NCI-H345 treated with DMSO at 0.1 percent for 48 hours (cell line): ENCODE data around the gene NMT1.

Experiments
- DNase-seq: peaks from one replicate; lab custom pipeline; 2025; ENCODE audit not compliant: unreplicated experiment; lab: John Stamatoyannopoulos, UW

The NMT1 gene

DNA sequence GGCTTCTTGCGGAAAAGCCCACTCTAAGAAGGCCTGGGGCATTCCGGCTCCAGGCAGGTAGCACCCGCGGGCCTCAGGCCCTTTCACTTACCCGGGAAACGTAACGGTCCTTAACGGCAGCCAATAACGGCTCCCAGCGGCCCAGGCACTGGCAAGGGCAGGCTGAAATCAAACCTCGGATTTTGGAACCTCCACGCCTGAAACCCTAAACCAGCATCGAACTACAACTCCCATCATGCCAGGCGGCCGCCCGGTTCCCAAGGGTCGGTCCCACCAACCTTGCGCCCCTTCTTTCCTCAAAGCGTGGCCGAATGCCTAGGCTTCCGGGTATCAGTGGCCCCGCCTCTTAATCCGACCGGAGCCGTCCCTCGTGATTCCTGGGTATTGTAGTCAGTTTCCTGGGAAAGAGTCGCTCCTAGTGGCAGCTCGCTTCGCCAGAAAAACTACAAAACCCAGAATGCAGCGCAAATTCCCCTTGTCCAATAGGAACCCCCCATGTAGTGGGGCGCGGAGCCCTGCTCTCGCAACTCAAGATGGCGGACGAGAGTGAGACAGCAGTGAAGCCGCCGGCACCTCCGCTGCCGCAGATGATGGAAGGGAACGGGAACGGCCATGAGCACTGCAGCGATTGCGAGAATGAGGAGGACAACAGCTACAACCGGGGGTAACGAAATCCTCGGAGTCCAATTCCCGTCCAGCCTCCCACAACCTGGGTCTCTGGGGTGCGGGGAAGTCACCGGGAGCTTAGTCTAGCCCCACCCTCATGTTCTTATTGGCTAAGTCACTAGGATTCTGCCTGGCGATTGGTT lies at the start of gene NMT1:
TSS of gene NMT1 (plus strand) at position 521 of the 809 bp plus-strand sequence. CDS start at position 534, 13 bp downstream.
- DNase-seq = peak; percentile 99

DNA sequence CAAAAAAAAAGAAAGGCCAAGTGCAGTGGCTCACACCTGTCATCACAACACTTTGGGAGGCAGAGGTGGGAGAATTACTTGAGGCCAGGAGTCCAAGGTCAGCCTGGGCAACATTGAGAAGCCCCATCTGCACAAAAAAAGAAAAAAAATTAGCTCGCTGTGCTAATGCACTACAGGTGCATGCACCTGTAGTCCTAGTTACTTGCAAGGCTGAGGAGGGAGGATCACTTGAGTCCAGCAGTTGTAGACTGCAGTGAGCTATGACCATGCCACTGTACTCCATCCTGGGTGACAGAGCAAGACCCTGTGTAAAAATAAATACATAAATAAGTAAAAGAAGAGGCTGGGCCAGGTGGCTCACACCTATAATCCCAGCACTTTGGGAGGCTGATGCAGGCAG lies 49.4 kb upstream of the NMT1 start:
- DNase-seq = no peak

DNA sequence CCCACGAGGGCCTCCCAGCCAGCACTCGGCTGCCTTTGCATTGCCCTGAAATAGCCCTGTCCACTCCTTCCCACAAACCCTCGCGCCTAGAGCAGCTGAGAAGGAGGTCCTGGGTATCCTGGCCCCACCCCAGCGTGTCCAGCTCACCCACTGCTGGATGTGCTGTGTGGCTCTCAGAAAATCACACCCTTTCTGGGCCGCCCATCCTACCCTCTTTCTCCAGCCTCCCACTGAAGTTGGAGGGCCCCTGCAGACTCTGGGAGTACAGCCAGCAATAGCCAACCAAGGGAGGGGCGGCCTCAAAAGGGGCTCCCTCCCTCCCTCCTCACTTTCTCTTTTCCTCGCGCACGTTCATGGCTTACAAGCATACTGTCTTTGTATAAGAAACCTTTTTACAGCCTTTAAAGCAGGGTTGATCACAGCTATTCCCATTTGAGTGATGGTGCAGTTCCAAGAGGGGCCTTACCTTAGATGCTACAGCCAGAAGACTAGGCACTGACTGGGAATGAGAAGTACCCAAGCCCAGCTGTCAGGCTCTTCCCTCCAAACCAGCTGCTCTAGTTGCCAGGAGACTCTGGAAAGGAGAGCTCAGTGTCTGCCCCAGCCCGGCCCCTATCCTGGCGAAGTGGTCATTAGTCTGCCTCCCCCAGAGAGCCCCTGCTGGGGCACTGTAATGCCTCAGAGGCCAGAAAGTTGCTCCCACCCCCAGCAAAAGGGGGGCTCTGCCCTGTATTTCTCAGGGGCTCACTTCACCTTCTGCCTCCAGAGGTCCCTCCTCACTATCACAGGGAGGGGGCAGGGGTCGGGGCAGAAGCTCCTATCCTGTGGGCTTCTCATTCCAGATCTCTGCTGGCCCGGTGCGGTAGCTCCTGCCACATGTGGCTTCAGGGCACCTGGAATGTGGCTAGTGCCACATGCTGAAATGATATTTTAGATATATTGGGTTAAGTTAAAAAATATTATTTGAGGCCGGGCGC lies 47.8 kb upstream of the NMT1 start:
- peak; percentile 50 for DNase-seq

DNA sequence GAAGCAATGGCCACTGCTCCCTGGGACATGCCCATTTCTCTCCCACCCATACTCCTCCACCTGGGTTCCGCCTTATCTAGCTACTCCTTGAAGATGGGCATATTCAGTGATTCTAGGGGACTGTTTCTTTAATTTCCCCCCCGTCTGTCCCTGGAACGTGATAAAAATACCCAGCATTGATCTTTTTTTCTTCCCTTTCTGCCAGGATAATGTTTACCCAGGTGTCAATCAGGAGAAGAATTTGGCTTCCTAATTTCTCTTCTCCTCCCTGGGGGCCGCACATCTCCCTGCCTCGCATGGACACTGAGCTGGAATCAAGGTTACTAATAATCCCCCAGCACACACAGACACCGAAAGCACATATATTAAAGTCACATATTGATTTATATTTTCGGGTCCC lies 44.9 kb upstream of the NMT1 start:
- DNase-seq = no peak

DNA sequence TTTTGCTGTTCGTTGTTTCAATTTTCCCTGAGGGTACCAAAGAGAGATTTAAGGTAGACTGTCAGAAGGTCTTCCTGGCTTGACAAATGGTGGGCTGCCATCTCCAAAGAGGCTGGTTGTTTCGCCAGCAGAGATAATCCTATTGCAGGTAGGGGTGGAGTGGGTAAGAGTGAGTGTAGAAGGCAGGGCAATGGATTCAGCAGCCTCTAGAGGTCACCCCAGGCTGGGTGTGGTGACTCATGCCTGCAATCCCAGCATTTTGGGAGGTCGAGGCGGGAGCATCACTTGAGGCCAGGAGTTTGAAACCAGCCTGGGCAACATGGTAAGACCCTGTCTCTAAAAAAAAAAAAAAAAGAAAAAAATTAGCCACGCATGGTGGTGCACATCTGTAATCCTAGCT lies 44.3 kb upstream of the NMT1 start:
- no peak for DNase-seq

DNA sequence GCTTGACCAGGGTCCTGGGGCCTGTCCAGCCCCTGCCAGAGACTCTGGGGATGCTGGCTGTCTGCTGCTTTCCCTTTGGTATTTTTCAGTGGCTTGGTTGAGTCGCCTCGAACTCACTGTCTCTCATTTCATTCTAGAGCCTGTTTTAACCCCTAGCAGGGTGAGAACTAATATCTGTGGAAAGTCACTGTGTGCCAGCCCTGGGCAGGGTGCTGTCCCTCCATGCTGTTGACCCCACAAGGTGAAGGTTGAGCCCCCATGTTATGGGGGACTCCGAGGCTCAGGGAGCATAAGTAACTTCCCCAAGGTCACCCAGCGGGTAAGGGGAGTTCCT lies 42.6 kb upstream of the NMT1 start:
- no peak for DNase-seq

DNA sequence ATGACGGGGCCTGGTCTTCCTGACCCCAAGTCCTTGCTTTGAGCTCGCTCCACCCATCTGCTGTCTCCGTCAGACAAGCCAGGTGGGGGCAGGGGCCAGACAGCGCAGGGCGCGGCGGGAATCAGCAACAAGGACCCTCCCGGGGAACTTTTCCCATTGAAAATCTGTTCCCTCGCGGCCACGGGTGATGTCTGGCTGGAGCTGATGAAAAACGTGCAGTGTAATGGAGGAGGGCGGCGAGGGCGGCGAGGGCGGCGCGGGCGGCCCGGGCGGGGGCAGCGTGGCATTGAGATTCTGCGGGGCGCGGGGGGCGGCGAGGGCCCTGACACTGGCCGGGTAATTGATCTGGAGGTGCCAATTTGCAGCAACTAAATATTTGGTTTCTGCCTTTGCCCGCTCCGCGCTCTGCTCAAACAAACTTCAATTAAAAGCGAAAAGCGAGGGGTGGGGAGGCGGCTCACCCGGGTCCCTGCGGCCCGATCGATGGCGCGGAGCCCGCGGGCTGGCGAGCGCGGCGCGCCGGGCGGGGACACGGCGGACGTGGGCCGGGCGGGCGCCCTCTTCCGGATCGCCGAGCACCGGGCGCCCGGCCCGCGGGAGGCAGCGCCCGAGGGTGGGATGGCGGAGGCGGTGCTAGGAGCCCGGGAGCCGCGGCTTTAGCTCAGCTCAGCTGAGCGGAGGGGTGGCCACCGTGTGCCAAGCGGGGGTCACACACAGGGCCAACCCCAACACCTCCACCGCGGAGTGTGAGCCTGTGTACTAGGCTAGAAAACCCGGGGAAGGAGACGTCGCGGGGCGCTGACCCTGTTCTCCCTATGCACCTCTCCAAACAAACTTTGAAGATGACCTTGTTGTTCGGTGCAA lies 42.0 kb upstream of the NMT1 start:
- DNase-seq = peak; percentile 25

DNA sequence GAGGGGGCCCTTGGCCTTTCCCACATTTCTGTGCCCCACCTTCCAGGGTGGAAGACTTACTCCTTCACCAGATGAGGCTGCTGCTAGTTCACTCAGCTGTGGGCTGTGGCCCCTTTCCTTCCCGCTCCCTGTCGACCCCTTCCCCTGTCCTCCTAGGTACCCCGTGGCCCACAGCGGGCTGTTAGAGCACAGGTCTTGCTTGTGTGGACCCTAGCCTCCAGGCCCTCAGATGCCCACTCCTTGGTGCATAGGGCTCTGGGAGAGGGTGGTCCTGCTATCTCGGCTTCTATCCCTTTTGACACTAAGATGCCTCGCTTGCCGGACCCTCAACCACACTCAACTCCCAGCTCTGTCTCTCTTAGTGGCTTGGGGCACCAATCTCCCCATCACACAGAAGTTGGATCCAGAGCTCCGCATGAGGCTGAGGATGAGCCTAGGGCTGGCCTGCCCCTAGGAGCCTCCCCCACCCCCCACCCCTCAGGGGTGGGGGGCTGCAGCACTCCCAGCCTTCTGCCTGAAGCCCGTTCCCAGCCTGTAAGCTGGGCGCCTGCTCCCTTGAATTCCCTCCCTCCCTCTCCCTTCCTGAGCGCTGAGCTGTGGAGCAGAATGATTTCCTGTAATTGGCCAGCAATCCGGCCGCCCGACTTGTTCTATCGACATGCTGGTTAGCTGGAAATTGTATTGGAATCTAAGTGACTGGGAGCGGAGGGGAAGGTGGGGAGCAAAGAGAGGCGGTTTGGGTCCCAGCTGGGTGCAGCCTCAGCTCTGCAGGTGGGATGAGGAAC lies 40.6 kb upstream of the NMT1 start:
- DNase-seq = no peak

DNA sequence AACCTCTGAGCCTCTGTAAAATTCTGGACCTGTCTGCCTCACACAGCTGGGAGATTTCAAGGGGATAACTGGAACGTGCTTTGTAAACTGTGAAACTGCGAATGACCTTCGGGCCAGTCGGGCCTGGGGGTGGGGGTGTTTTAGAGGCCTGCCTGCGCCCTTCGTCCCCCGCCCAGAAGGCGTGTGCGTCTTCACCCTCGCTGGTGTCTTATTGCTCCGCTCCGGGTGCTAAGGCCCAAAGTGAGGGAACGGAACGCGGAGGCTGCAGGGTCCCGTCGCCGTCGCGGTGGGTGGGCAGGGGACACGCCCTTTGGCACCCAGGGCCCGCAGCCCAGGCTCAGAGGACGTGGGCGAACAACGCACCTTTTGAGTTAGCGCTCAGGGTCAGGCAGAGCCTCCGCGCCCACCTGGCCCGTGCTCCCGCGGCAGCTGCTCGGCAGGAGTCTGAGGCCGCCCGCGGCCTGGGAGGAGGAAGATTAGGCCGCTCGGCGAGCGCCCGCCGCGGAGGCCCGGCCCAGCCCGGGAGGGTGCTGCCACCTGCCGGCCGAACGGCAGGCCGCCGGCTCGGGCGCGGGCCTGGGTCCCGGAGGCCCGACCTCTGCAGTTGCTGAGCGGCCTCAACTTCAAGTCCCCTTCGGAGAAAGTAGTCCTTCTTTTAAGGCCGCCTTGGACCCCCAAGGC lies 39.4 kb upstream of the NMT1 start:
- DNase-seq = peak; percentile 38

DNA sequence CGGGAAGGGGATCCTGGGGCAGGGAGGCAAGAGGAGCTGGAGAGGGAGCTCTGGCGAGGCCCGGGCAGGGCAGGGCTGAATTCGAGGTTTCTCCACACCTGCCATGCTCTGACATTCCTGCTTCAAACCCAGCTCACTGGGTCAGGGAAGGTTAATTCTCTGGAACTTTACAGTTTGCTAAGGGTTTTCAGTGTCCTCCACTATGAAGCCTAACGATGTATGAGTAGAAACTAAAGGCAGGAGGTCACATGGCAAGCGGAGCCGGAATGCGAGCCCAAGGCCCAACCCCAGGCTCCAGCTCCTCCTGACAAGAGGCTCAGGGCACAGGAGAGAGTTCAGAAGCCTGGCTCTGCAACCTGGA lies 38.8 kb upstream of the NMT1 start:
- no peak for DNase-seq

DNA sequence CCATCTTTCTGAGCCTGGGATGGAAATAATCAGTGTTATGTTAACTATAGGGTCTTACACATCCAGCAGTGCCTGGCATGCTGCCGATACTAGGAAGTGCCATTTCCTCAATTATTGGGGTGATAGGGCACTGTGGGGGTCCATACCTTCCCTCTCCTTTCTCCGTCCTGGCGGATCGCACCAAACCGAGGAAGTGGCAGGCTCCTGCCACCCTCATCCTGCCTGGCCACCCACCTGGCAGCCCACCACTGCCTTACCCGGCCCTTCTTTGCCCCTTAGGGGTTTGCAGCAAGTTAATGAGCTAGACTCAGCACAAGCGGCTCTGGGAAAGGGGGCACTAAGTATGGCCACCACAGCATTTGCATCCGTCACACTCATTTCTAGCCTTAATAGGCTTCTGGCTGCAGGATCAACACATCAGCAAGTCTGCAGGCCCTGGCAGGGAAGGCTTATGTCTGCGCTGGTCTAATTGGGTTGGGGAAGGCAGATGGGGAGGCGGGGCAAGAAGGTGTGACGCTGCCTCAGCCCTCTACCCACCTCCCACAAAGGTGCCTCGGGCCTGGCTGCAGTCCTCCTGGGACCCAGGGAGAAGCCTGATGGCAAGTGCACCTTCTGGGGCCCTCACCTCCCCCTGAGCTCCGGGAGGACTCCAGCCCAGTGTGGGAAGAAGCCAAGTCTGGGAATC lies 38.3 kb upstream of the NMT1 start:
- no peak for DNase-seq

DNA sequence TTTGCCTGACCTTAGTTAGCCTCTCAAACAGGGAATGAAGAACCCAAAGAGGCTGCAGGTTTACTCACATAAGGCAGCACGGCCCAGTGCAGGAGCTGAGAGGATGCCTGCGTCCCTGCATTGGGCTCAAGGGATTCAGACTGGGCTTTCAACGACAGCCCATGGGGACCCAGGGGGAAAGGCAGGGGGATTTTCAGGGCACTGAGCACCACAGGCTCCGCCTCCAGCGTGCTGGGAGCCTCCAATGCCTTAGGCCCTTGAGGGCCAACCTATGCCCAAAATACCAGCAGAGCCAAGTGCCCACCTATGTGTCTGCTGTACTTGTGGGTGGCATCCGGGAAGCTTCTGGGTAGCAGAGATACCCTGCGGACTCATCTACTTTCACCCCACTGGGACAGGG lies 32.0 kb upstream of the NMT1 start:
- no peak for DNase-seq

DNA sequence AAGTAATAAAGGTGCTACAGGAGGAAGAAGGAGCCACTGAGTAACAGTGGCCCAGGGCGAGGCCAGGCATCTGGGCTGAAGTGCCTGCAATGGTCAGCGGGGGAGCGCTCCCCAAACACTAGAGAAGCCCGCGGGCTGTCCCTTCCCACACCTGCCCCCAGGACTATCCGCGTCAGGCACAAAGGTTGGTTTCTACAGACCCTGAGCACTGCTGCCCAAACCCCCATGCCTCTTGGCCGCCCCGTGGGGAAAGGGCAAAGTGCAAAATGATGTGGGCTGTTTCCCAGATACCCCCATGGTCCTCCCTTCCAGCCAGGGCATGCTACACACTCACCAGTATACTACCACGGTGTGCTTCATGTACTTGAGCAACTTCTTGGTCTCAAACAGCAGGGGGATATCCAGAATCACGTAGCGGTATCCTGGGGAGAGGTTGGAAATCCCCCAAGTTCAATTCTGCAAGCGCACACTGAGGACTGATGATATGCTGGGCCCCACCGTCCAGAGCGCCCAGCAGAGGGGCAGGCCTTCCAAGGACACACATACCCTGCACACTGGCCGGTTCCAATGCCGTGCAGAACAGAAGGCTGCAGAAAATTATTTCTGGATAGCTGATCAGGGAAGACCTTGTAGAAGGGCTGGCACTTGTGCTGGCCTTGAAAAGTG lies 31.2 kb upstream of the NMT1 start:
- DNase-seq = no peak

DNA sequence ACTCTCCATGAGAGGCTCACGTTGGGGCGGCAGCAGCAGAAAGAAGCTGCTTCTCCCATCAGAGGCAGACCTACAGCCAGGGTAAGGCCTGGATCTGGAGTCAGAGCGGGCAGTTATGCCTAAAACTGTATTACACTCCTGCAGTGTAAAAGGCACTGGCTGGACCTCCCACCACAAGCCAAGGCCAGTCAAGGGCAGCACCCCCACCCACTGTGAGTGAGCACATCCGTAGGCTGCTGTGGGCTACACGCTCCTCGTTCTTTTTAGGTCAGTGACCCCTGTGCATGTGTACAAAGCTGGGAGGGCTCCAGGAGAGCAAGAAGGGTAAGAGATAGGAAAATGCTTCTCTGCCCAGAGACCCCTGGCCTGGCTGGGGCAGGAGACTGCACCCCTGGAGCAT lies 30.4 kb upstream of the NMT1 start:
- DNase-seq = no peak

DNA sequence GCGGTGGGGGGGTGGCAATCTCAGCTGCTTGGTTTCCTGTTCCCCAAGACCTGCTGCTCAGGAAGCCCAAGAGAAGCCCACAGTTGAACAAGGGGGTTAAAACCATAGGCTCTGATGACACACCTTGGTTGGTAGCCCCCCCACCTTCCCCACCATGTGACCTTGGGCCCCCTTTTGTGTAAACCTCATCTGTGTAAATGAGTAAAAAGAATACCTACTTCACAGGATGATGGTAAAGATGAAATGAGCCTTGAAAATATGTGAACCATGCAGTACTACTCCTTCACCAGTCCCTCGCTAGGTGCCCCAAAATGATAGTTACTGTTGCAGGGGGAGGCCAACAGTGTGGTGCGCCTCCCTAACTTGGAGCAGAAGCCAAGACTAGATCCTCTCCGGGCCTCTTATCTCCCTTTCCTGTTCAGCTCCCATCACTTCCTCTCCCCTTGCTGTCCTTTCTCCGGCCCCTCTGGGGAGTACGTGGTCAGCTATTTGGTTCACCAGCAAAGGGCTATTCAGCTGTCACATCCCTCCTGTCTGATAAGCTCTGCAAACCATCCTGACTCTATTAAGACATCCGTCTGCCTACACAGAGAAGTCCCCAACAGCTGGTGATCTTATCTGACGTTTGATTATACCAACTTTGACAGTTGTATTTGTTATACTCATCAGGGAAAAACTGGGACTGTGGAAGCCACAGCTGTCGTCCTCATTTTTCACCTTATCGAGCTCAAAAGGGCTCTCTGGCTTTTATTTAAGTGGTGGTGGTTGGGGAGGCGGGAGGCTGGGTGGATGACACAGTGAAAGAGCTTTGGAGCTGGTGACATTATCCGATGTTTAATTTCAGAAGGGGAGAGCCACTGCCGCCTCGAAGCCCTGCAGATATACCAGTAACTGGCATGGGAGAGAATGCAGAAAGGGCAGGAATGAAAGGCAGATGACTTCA lies 29.6 kb upstream of the NMT1 start:
- DNase-seq = no peak

DNA sequence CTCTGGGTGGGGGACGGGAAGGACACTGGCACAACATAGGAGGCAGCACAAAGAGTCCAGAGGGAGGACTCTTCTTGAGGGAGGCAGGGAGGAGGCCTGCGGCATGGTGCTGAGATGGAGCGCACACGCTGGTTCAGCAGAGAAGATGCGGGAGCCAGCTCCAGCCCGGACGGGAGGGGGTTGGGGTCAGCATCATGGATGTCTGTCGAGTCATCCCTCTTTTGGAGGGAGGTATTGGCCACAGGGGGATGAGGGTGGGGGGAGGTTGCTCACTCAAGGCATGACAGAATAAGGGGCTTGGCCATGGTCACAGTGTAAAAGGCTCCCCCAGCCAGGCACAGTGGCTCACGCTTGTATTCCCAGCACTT lies 29.0 kb upstream of the NMT1 start:
- DNase-seq = no peak

DNA sequence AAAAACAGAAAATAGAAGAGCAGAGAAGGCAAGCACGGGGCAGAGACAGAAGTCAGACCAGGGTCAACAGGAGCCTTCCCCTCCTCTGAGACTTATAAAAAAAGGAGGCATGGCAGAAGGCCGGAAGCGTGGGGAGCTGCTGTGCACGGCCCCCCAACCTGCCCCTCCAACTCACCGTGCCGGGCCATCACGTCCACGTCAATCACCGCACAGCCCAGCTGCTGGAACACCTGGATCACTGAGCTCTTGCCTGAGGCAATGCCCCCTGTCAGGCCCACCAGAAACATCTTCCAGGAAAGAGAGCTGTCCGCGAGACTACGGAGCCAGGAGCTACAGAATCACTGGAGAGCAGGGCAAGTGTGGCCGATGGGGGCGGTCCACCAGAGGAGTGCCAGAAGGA lies 26.5 kb upstream of the NMT1 start:
- DNase-seq = no peak

DNA sequence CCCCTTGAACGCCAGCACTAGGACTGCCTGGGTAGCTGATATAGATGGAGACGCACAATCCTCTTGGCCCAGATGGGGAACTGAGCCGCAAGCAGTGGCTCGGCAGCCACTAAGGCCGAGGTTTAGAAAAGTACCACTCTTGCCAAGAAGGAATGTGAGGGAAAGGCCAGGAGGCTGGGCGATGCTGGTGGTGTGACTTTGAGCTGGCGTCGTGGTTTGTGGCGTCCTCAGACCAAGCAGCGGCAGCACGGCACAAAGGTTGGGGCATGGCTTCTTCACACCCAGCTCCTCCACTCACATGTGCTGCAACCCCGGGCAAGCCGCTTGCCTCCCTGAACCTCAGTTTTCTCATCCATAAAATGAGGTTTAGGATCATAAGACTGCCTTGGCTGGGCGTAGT lies 25.3 kb upstream of the NMT1 start:
- no peak for DNase-seq
